Eye (tissue), 1 donor: ENCODE data around the gene PKNOX2.

Source experiments
- DNase-seq: peaks from one replicate; pipeline ENCODE4 v3.0.0-alpha.2; 2015

PKNOX2 gene

DNA sequence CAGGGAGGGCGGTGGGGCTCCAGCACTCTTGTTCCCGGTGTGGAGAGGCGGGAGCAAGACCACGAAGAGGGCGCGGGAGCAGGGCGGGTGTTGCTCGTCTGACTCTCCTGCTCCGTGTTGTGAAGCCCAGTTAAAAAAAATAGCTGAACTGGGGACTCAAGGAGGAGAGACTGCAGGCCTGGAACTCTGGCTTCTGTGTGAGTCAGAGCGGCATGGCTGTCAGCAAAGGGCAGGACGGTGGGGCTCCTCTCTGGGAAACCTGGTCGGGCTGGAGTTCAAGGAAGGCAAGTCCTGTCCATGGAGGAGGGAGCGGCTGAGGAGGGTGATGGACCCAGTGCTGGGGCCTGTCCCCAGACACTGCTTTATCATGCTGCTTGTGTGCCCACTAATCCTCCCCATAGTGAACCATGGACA, 179.2 kb downstream of the PKNOX2 start:
- no peak for DNase-seq

DNA sequence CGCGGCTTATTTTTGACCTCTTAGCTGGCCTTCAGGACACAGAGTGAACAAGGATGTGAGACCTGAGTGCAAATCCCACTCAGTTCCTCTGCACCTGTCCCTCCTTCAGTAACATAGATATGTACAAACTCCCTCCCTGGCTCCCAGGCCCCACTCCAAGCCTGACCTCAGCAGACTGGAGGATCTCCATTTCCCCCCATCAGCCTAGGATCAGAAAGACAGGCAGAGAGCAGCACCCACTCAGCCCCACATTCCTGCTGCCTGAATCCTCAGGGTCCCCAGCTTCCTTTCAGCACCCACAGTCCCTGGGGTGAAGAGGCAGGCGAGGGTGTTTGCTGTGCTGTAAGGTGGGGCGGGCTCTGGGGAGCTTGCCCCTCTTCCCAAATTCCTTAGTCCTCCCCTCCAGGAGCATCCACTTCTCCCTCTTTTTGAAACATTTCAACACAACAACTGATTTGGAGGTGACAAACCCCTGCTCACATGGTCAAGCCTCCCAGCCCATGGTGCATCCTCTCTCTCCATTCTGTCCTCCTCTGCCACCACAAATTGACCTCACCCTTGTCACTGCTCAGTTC, 180.4 kb downstream of the PKNOX2 start:
- DNase-seq = no peak

DNA sequence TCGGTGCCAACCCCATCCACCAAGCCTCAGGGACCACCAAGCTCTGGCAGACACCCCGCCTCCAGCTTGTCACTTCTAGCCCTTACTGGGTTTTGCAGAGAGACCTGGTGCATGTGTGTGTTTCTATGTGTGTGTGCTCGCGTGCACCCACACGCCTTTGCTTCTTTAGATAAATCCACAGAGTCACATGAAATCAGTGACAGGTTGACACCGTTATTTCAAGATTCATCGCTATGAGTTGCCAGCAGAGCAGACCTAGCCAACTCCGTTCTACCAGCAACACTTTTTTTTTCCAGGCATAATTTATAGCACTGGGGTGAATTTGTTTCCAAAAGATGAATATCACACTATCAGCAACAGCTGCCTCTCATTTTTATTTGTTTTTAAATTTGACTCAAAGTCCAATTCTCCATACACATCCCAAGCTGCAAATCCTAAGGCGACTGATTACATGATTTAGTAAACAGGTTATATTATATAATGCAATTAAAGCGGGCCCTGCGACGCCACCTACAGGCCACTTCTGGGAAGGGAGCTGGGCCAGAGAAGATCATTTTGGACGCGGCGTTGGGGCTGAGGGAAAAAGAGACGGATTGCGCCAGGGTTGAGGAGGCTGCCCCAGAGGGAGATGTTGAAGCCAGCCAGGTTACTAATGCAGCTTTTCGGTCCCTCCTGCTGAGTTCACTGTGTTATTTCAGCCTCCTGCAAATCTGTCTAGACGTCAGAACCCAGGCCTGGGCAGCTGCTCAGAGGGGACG, 181.0 kb downstream of the PKNOX2 start:
- DNase-seq = peak; percentile 94

DNA sequence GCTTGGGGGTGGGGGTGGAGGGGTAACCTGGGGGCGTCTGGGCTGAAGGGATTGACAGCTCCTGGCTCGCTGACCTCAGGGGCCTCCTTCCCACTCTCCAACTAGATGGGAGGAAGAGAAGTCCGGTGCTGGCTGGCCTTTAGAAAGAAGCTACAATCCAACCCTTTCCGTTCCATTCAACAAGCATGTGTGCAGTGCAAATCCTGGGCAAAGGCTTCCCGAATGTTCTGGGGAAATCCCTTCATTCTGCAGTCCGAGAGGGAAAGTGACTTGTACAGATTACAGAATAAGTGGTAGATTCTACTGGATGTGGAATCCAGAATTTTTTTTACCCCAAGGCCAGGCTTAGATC, 181.6 kb downstream of the PKNOX2 start:
- no peak for DNase-seq

DNA sequence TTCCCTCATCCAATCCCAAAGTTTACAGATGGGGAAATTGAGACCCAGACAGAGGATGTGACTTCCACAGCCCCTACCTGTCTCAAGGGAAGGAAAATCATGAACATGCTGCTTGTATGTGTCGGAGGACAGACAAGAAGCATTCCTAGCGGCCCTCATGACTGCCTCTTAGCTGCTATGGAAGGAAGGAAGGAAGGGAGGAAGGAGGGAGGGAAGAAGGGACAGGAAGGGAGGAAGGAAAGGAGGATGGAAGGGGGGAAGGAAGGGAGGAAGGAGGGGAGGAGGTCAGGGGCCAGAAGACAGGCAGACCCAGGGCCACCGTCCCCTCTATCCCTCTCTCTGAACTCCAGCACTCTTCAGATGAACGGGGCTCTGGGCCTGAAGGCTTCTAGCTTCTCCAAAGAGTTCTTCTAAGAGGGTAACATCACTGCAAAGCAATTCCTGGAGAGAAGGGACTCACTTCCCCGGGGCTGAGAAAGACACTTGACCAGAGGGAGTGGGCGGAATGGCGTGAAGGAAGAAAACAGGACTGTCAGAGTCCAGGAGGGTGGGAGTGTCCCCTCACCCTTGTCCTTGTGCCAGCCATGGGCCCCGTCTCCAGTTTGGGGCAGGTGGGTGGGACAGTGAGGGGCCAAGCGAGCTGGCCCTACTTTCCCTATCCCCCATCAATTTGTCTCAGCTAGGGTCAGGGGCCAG, 182.2 kb downstream of the PKNOX2 start:
- peak; percentile 54 for DNase-seq

DNA sequence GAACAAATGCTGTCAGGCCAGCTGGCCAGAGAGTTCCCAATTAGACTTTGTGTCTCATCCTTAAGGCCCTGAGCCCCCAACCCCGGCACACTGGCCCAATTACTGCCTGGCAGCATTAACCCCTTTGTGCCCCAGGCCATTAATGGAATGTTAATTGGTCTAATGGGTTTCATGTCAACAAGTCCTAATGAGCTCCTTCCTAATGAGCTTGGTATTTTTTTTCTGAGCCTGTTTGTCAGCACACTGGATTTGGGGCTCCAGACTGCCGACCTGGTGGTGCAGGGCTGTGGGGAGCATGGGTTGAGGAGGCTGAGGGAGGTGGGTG, 182.7 kb downstream of the PKNOX2 start:
- DNase-seq = peak; percentile 87

DNA sequence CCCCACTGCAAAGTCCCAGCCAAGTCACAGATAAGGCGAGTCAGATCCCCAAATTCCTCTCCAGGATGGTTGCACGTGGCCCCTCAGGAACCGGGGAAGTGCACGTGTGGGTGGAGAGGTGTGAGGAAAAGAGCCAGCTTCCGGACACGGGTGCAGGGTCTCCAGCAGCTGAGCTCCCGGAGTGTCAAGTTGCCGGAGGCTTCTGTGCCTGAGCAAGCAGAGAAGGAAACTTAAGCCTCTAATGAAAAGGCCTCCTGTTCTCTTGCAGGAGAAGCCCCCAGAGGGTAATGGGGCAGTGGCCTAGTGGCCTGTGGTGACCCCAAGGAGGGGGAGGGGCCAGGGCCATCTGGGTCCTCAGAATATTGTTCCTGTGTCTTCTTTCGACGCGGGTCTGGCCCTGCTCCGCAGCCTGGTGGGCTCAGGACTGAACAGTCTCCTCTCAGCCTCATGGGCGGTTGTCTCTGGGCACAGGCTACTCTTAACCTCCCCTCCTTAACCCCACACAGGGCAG, 183.6 kb downstream of the PKNOX2 start:
- no peak for DNase-seq

- DNase-seq = peak; percentile 95
Measured at GRCh38 chr11:125348674-125349309, 184.2 kb downstream of the PKNOX2 start.

GRCh38 chr11:125350206-125351032, 185.9 kb downstream of the PKNOX2 start:
- no peak for DNase-seq

DNA sequence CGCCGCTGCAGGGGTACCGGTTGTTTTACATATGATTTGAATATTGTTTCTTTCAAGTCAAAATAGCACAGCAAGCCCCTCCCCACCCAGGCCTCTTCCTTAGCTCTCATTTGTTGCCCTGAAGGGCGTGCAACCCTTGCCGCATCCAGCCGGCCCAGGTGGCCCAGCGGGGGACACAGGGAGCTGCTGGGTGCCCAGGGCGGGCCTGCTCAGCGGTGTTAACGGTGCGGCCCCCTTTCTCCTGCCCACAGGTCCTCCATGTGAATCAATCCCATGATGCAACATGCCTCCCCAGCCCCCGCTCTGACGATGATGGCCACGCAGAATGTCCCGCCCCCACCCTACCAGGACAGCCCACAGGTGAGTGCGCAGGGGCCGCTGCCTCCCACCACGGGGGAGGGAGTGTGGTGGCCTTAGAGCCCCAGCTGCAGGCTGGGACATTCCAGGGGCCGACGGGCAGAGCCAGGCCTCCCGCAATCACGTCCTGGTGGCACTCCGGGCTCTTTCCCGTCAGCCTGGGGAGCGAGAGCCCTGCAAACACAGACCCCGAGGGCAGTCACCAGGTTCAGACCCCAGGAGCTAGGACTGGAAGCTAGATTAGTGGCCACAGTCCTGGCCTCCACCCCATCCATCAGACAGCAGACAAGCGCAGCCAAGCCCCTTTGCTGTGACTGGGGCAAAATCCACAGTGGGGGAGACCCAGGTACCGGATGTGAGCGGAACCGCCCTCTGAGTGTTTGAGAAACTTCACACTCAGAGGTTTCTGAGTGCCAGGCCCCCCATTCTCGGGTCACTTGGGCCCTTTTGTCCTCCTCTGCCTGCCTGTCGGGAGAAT, 186.7 kb downstream of the PKNOX2 start:
- DNase-seq = no peak

- DNase-seq = no peak
Measured at GRCh38 chr11:125351868-125352250, 187.3 kb downstream of the PKNOX2 start.

GRCh38 chr11:125356797-125357196, 192.2 kb downstream of the PKNOX2 start:
- peak; percentile 59 for DNase-seq

DNA sequence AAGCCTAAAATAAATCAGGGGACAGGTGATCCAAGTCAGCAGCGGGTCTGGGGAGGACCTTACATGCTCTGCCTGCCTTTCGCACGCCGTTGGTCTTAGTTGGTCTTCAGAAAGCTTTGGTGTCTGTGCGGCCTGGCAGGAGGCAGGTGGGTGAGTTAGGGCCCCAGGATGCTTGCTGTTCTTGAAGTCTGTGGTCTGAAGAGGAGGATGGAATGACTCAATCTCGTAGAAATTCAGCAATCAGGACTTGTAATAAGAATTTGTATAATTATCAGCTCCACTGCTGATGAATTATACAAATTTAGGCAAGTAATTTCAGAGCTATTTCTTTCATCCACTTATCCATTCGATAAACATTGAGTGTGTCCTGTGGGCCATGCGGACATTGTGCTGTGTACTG, 193.0 kb downstream of the PKNOX2 start:
- no peak for DNase-seq

DNA sequence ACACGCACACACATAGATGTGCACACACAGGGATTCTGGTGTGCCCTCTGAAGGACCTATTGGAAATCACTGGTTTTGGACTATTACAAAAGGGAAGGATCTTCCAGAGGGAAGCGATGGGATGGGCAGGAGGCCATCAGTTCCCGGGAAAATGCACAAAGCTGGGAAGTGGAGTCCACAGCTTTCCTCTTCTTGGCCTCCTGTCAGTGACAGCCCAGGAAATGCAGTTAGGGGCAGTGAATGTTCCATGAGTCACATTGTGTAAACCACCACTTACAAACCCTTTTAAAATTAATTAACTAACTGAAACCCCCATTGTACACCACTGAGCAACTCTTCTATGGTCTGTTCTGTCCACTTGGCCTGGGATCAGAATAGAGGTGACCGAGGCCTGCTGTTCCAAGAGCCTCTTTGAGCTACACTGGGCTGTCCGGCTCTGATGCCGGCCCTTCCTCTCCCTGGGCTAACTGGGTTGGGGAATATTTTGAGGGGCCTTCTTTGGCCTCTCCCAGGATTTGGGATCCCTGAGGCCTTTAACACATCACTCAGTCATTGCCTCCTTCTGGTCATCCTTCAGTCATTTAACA, 193.8 kb downstream of the PKNOX2 start:
- no peak for DNase-seq

- DNase-seq = no peak
Measured at GRCh38 chr11:125359130-125359529, 194.6 kb downstream of the PKNOX2 start.

GRCh38 chr11:125360066-125360465, 195.5 kb downstream of the PKNOX2 start:
- no peak for DNase-seq

DNA sequence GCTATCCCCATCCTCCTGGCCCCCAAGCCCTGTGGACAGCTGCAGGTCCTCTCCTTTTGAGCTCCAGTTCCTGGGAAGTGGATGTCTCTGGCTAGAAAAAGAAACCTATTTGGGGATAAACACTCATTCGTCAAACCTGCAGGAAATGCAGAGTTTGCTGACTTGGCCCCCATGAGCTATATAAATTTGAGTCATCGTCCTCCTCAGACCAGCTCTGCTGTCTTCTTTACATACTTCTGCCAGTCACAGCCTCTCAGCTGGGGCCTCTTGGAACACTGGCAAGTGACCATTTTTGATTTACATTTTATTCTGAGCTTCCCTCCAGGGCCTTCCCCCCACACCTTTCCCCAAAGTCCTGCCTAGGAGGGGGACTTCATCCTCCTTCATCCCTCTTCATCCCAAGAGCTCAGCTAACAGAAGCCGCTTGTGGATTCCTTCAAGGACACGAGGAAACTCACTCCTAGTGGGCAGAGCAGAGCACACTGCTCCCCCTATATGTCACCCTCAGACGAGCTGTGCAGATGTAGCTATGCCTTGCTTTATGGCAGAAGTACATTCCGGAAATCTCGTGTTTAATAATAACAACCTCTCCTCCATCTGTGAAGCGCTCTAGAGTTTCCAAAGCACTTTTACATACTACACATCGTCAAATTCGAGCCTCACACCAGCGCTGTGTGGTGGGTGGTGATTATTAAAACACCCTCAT, 199.7 kb downstream of the PKNOX2 start:
- DNase-seq = no peak

- DNase-seq = no peak
Measured at GRCh38 chr11:125365196-125365931, 200.8 kb downstream of the PKNOX2 start.

GRCh38 chr11:125367710-125368109, 203.2 kb downstream of the PKNOX2 start:
- DNase-seq = no peak

- no peak for DNase-seq
Measured at GRCh38 chr11:125368757-125369156, 204.2 kb downstream of the PKNOX2 start.
